Fibroblast of skin of back (primary cell): ENCODE measurements around the gene GRPR.
A peak's percentile ranks its signal among the peaks of the same experiment; 100 is the strongest.
"Not testable (repeated sequence)": the region's sequence is repeated elsewhere in the genome, so short reads cannot be mapped to it uniquely, and the experiment has no call there.

Experiments
- DNase-seq: peaks from one replicate; pipeline ENCODE4 v3.0.0-alpha.2; 2013

GRPR gene

GRCh38 chrX:16137416-16138107 lies 14.2 kb downstream of the GRPR start:
- DNase-seq, result no peak

- no peak for DNase-seq
Observed at GRCh38 chrX:16138108-16138427, 14.7 kb downstream of the GRPR start.

GRCh38 chrX:16140448-16140847 lies 17.1 kb downstream of the GRPR start:
- no peak for DNase-seq

GRCh38 chrX:16140983-16141382 lies 17.6 kb downstream of the GRPR start:
- DNase-seq, result no peak

GRCh38 chrX:16141422-16142245 lies 18.3 kb downstream of the GRPR start:
- no peak for DNase-seq

GRCh38 chrX:16142246-16142558 lies 18.8 kb downstream of the GRPR start:
- no peak for DNase-seq

- DNase-seq, result no peak
Observed at GRCh38 chrX:16143968-16144367, 20.6 kb downstream of the GRPR start.

- no peak for DNase-seq
Observed at GRCh38 chrX:16144420-16144819, 21.1 kb downstream of the GRPR start.

GRCh38 chrX:16145093-16145492 lies 21.7 kb downstream of the GRPR start:
- DNase-seq, result not testable (repeated sequence)

GRCh38 chrX:16145656-16146055 lies 22.3 kb downstream of the GRPR start:
- DNase-seq, result no peak

GRCh38 chrX:16148896-16149295 lies 25.5 kb downstream of the GRPR start:
- DNase-seq, result no peak

- DNase-seq, result no peak
Observed at GRCh38 chrX:16155581-16156096, 32.3 kb downstream of the GRPR start.

- DNase-seq, result no peak
Observed at GRCh38 chrX:16156692-16157331, 33.4 kb downstream of the GRPR start.

GRCh38 chrX:16160729-16161128 lies 37.4 kb downstream of the GRPR start:
- DNase-seq, result peak; percentile 91

- DNase-seq, result not testable (repeated sequence)
Observed at GRCh38 chrX:16161173-16161572, 37.8 kb downstream of the GRPR start.

GRCh38 chrX:16162391-16162790 lies 39.0 kb downstream of the GRPR start:
- DNase-seq, result no peak

GRCh38 chrX:16164748-16165147 lies 41.4 kb downstream of the GRPR start:
- DNase-seq, result no peak

- no peak for DNase-seq
Observed at GRCh38 chrX:16167181-16167580, 43.8 kb downstream of the GRPR start, which contains the start of gene MAGEB17. Gene MAGEB17 (plus strand): TSS chrX:16167481. CDS start chrX:16170383, 2,902 bp downstream.

GRCh38 chrX:16171039-16171438 lies 47.7 kb downstream of the GRPR start:
- DNase-seq, result no peak

GRCh38 chrX:16171944-16172343 lies 48.6 kb downstream of the GRPR start:
- DNase-seq, result no peak

- no peak for DNase-seq
Observed at GRCh38 chrX:16172391-16172790, 49.0 kb downstream of the GRPR start.

GRCh38 chrX:16175329-16176061 lies 52.1 kb downstream of the GRPR start:
- DNase-seq, result no peak

GRCh38 chrX:16177260-16177659 lies 53.9 kb downstream of the GRPR start:
- no peak for DNase-seq
